Colonic mucosa (tissue), 4 donors: ENCODE results near the gene PHAX. TPM values are rescaled to one million over a fixed set of nuclear protein-coding genes. Genes with fewer than 3 reads are reported as not detected.
"Not testable (repeated sequence)": the region's sequence is repeated elsewhere in the genome, so short reads cannot be mapped to it uniquely, and the experiment has no call there.

Experiments
- DNase-seq: peaks from one replicate; pipeline ENCODE4 v3.0.0-alpha.2; 2020
- H3K27ac ChIP-seq: fragments of 200-600 bp; one replicate; pipeline ENCODE4 v1.8.0; 2021
- H3K27me3 ChIP-seq: fragments of 200-600 bp; one replicate; pipeline ENCODE4 v1.8.0; 2021
- H3K36me3 ChIP-seq: fragments of 200-600 bp; one replicate; pipeline ENCODE4 v1.8.0; 2021
- H3K4me1 ChIP-seq: fragments of 200-600 bp; one replicate; pipeline ENCODE4 v1.8.0; 2021; ENCODE audit warnings: mild to moderate bottlenecking
- H3K4me3 ChIP-seq: fragments of 200-600 bp; one replicate; pipeline ENCODE4 v1.8.0; 2021
- H3K9ac ChIP-seq, 2 donors: one replicate each; pipeline ENCODE4 v1.7.0; 2013; ENCODE audit warnings: control low read depth in 2 of 2, low read depth in 2 of 2, low read length in 2 of 2
- H3K9me3 ChIP-seq: fragments of 200-600 bp; one replicate; pipeline ENCODE4 v1.8.0; 2021
- intact Hi-C: fragments of 100-400 bp; cut with DNase I; formaldehyde crosslinking; loops from one replicate; pipeline ENCODE4 v1.14.1; 2022
- total RNA-seq, 2 donors: library from RNA; stranded (reverse); fragmentation: NEBNext Ultra II Directional in 1 of 2; extraction: Animal tissue kit (Norgen Biotek cat#: 25700) in 1 of 2; gene quantifications; one replicate each; pipeline ENCODE4 v1.2.1, GENCODE V29; 2021
- TF ChIP-seq, protein P1 (sequence below): fragments of 200-600 bp; IDR thresholded peaks from one replicate; pipeline ENCODE4 v1.8.0; 2022; ENCODE audit warnings: antibody characterized with exemption, mild to moderate bottlenecking
- donor health status: healthy.
- donor health status: DM: no; HTN: no; CAD: no.
- donor health status: DM: no; HTN: no; CAD: no.

PHAX gene, protein sequence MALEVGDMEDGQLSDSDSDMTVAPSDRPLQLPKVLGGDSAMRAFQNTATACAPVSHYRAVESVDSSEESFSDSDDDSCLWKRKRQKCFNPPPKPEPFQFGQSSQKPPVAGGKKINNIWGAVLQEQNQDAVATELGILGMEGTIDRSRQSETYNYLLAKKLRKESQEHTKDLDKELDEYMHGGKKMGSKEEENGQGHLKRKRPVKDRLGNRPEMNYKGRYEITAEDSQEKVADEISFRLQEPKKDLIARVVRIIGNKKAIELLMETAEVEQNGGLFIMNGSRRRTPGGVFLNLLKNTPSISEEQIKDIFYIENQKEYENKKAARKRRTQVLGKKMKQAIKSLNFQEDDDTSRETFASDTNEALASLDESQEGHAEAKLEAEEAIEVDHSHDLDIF
- total RNA-seq, result 10 to 100 TPM; 36.4 to 36.6 TPM

DNA sequence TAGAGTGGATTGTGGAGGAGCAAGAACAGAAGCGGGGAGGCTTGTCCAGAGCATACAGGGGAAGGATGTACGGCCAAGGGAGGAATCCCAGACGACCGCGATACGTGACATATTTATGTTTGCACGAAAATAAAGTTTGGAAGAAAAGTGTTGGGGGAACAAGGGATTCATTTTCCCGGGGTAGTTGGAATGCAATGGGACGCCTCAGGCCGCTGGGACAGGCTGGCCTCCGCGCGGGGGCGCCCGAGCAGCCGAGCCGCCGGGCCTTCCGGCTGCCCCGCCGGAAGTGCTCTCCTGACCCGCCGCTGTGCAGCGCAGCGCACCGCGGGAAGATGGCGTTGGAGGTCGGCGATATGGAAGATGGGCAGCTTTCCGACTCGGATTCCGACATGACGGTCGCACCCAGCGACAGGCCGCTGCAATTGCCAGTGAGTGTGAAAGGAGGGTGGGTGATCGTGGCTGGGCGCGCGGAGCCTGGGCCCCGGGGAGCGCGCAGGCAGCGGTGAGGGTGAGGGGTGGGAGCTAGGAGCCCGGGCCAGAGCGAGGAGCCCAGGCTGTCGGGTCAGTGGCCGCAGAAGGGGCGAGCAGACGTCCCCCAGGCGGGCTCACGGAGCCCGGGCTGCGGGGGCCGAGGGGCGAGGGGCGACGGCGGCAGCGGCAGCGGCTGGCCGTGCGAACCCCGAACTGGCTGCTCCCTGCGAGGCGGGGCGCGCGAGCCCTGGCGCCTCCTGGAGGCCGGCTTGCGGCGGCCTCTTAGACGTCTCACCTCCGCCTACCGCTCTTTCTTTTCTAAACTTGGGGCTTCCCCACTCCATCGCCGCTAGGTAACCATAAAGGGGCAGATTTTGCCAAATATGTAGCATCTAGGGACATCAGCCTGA, at the start of gene PHAX:
Gene PHAX, plus strand, starts transcription at position 317 of the 881 bp plus-strand sequence. Its CDS starts 16 bp downstream, at position 333.
- intact Hi-C loops, result no loop called here
- H3K36me3 ChIP-seq, result no peaks in the 10 kb centered on the region
- H3K27ac ChIP-seq, result peak within 1 kb of the TSS; percentile 85
- H3K9me3 ChIP-seq, result no peaks in the 10 kb centered on the region
- TF ChIP-seq, protein P1, sequence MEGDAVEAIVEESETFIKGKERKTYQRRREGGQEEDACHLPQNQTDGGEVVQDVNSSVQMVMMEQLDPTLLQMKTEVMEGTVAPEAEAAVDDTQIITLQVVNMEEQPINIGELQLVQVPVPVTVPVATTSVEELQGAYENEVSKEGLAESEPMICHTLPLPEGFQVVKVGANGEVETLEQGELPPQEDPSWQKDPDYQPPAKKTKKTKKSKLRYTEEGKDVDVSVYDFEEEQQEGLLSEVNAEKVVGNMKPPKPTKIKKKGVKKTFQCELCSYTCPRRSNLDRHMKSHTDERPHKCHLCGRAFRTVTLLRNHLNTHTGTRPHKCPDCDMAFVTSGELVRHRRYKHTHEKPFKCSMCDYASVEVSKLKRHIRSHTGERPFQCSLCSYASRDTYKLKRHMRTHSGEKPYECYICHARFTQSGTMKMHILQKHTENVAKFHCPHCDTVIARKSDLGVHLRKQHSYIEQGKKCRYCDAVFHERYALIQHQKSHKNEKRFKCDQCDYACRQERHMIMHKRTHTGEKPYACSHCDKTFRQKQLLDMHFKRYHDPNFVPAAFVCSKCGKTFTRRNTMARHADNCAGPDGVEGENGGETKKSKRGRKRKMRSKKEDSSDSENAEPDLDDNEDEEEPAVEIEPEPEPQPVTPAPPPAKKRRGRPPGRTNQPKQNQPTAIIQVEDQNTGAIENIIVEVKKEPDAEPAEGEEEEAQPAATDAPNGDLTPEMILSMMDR, result peak; percentile 57
- peak; percentile 85 for DNase-seq
- H3K4me3 ChIP-seq, result peak within 1 kb of the TSS; percentile 100
- H3K9ac ChIP-seq, result peak within 1 kb of the TSS; percentile 66 to 99
- peaks cover 3% of the 10 kb centered on the region for H3K4me1 ChIP-seq
- no peaks in the 10 kb centered on the region for H3K27me3 ChIP-seq

DNA sequence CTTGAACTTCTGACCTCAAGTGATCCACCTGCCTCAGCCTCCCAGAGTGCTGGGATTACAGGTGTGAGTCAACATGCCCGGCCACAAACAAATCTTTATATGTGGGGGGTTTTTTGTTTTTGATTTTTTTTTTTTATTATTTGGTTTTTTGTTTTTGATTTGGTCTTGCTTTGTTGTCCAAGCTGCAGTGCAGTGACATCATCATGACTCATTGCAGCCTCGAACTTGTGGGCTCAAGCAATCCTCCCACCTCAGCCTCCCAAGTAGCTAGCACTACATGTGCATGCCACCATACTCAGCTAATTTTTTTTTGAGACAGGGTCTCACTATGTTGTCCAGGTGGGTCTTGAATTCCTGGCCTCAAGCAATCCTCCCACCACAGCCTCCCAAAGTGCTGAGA, 48.1 kb upstream of the PHAX start:
- no peak for DNase-seq
- Histone ChIP-seq H3K9me3 (no peaks in the 10 kb centered on the region), H3K9ac (no peak overlapping the region), H3K4me1 (no peaks in the 10 kb centered on the region), H3K27ac (no peak overlapping the region), H3K4me3 (no peak overlapping the region), H3K36me3 (no peaks in the 10 kb centered on the region), H3K27me3 (no peaks in the 10 kb centered on the region)
- TF ChIP-seq, protein P1, result no peak
- intact Hi-C loops, result no loop called here

DNA sequence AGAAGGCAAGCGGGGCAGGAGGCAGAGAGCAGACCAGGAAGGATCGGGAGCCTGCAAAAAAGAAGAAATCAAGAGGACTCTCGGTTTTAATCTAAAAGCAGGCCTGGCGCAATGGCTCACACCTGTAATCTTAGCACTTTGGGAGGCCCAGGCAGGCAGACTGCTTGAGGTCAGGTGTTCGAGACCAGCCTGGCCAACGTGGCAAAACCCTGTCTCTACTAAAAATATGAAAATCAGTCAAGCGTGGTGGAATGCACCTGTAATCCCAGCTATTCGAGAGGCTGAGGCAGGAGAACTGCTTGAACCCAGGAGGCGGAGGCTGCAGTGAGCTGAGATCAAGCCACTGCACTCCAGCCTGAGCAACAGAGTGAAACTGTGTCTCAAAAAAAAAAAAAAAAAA, 45.6 kb upstream of the PHAX start:
- H3K27ac ChIP-seq, H3K27me3 ChIP-seq, H3K9ac ChIP-seq, H3K36me3 ChIP-seq, H3K9me3 ChIP-seq, H3K4me3 ChIP-seq, DNase-seq, H3K4me1 ChIP-seq, intact Hi-C loops: not testable (repeated sequence)

DNA sequence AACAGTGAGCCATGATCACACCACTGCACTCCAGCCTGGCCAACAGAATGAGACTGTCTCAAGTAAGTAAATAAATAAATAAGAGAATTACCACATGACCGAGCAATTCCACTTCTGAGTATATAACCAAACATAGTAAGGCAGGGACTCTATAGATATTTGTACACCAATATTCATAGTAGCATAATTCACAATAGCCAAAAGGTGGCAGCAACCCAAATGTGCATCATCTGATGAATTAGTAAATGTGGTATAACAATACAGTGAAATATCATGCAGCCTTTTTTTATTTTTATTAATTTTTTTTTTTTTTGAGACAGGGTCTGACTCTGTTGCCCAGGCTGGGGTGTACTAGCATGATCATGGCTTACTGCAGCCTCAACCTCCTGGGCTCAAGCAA, 38.8 kb upstream of the PHAX start:
- Histone ChIP-seq H3K36me3 (no peaks in the 10 kb centered on the region), H3K27ac (no peak overlapping the region), H3K4me1 (no peaks in the 10 kb centered on the region), H3K9me3 (no peaks in the 10 kb centered on the region), H3K9ac (no peak overlapping the region), H3K27me3 (no peaks in the 10 kb centered on the region), H3K4me3 (no peak overlapping the region)
- no peak for DNase-seq
- TF ChIP-seq, protein P1, result no peak
- intact Hi-C loops, result no loop called here

DNA sequence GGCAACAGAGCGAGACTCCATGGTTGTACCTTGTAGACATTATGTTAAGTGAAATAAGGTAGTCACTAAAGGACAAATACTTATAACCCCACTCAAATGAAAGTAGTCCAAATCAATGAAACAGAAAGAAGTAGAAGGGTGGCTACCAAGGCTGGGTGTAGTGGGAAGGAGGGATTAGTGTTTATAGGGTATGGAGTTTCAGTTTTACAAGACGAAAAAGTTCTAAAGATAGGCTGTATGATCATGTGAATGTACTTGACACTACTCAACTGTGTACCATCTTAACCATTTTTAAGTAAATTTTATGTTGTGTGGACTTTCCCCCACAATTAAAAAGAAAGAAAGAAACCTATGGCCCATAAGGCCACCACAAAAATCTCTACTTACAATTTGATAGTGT, 37.9 kb upstream of the PHAX start:
- no peak overlapping the region for H3K9ac ChIP-seq
- intact Hi-C loops, result no loop called here
- H3K27ac ChIP-seq, result no peak overlapping the region
- DNase-seq, result no peak
- no peaks in the 10 kb centered on the region for H3K4me1 ChIP-seq
- no peaks in the 10 kb centered on the region for H3K9me3 ChIP-seq
- H3K4me3 ChIP-seq, result no peak overlapping the region
- TF ChIP-seq, protein P1, result no peak
- H3K27me3 ChIP-seq, result no peaks in the 10 kb centered on the region
- no peaks in the 10 kb centered on the region for H3K36me3 ChIP-seq
